Breast epithelium (tissue), 4 donors: ENCODE data around the gene MBP. TPM values are rescaled to one million over a fixed set of nuclear protein-coding genes. Genes with fewer than 3 reads are reported as not detected.

Experiments used
- DNase-seq, 2 donors: peaks; one replicate each; pipeline ENCODE4 v3.0.0-alpha.2; 2019; ENCODE audit warnings: low spot score in 2 of 2
- H3K27ac ChIP-seq, 2 donors: fragments of 200-600 bp; sonication (generic) in 1 of 2; one replicate each; pipeline ENCODE4 v1.5.1; 2016 to 2019; ENCODE audit warnings: mild to moderate bottlenecking in 1 of 2
- H3K27me3 ChIP-seq, 2 donors: fragments of 200-600 bp; sonication (generic) in 1 of 2; one replicate each; pipeline versions ENCODE4 v1.5.1 to v1.6.0; 2017 to 2019; ENCODE audit warnings: control low read depth in 1 of 2, mild to moderate bottlenecking in 1 of 2
- H3K36me3 ChIP-seq: fragments of 200-600 bp; one replicate; pipeline ENCODE4 v1.5.1; 2019
- H3K4me1 ChIP-seq, 2 donors: fragments of 200-600 bp; sonication (generic); one replicate each; pipeline ENCODE4 v1.5.1; 2016 to 2019; ENCODE audit warnings: control low read depth in 1 of 2
- H3K4me3 ChIP-seq, 3 donors: fragments of 200-600 bp; sonication (generic); 1 replicate in 2 of 3; 2 replicates in 1 of 3; pipeline ENCODE4 v1.5.1; 2016 to 2019; ENCODE audit warnings: mild to moderate bottlenecking in 3 of 3, moderate library complexity in 2 of 3
- H3K9me3 ChIP-seq, 2 donors: fragments of 200-600 bp; sonication (generic) in 1 of 2; one replicate each; pipeline ENCODE4 v1.5.1; 2016 to 2019; ENCODE audit warnings: control low read depth in 1 of 2
- CTCF ChIP-seq, 3 donors: fragments of 450-650 bp; IDR thresholded peaks; one replicate each; pipeline ENCODE4 v1.5.1; 2016 to 2017; ENCODE audit warnings: antibody characterized with exemption in 3 of 3, mild to moderate bottlenecking in 3 of 3, moderate library complexity in 3 of 3
- POLR2A ChIP-seq: fragments of 450-650 bp; IDR thresholded peaks from one replicate; pipeline ENCODE4 v1.6.1; 2016; ENCODE audit warnings: antibody characterized with exemption, mild to moderate bottlenecking, moderate library complexity
- POLR2AphosphoS5 ChIP-seq, 3 donors: sonication (generic); formaldehyde crosslinking; IDR thresholded peaks; one replicate each; pipeline ENCODE4 v1.6.1; 2017; ENCODE audit warnings: antibody characterized with exemption in 3 of 3
- intact Hi-C: fragments of 100-400 bp; cut with DNase I; formaldehyde crosslinking; loops from one replicate; pipeline ENCODE4 v1.15.1; 2023; ENCODE audit warnings: low total_unique reads
- total RNA-seq, 3 donors: library from RNA; depleted of rRNA; stranded (reverse); fragments of >200 nt; gene quantifications; one replicate each; pipeline ENCODE4 v1.1.0, GENCODE V29; 2016

Gene MBP
- total RNA-seq, 3 donors from 2014 or later, result 27.2 to 46.2 (median 32.4) TPM

DNA sequence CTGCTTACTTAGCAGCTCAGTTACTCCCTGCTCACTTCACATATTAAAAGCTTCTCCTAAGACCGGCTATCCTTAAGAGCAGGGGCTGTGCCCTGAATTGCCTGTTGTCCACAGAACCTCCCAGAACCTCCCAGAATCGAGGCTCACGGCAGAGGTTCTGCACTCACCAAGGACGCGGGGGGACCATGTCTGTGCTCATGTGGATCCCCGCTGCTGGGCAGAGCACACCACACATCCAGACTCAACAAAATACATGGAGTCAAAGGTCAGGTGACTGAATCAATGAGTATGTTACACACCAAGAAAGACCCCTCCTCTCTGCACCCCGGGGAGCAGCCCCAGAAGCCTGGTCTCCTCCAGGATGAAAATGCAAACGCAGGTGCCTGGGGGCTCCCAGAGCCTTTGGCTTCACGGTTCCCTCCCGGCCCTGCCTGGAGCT is 149.0 kb downstream of the MBP start:
- Histone ChIP-seq H3K9me3 (no peaks in the 10 kb centered on the region), H3K4me1 (no peaks in the 10 kb centered on the region), H3K36me3 (no peaks in the 10 kb centered on the region), H3K4me3 (no peak overlapping the region), H3K27ac (no peak overlapping the region), H3K27me3 (no peaks in the 10 kb centered on the region)
- DNase-seq, result no peak
- intact Hi-C loops, result no loop called here
- TF ChIP-seq POLR2A, result no peak
- no peak for TF ChIP-seq POLR2AphosphoS5 (IDR thresholded peaks at IDR 0.05)
- no peak for TF ChIP-seq CTCF (IDR thresholded peaks at IDR 0.05)

GRCh38 chr18:76982841-76983583 is 149.6 kb downstream of the MBP start:
- peak; percentile 67 to 86 for DNase-seq

DNA sequence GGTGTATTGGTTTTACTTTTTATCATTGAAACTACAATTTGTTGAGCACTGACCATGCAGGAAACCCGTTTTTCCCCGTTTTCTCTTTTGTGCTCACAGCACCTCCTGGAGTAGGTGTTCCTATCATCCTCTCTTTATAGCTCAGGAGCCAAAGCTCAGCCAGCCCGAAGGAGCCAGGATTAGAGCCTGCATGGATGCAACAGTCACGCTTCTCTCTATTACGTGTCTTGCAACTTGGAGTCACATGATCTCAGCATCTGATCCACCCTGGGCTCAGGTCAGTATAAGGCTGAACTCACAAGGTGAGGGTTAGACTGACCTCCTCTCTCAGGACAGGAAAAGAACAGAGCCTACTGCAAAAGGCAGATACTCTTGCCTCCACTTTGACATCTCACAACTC is 150.5 kb downstream of the MBP start:
- no peaks in the 10 kb centered on the region for H3K4me1 ChIP-seq
- no peak overlapping the region for H3K4me3 ChIP-seq
- no peak for TF ChIP-seq POLR2A
- TF ChIP-seq POLR2AphosphoS5 (IDR thresholded peaks at IDR 0.05), result no peak
- no peak for TF ChIP-seq CTCF (IDR thresholded peaks at IDR 0.05)
- intact Hi-C loops, result no loop called here
- H3K27me3 ChIP-seq, result no peaks in the 10 kb centered on the region
- no peaks in the 10 kb centered on the region for H3K36me3 ChIP-seq
- DNase-seq, result no peak
- H3K9me3 ChIP-seq, result no peaks in the 10 kb centered on the region
- no peak overlapping the region for H3K27ac ChIP-seq

More at GRCh38 chr18:76982841-76983583, 149.6 kb downstream of the MBP start:
- peak overlapping the region in 1 of 3 donors; percentile 3 for H3K4me3 ChIP-seq
- H3K27me3 ChIP-seq, result no peaks in the 10 kb centered on the region
- intact Hi-C loops, result no loop called here
- no peaks in the 10 kb centered on the region for H3K36me3 ChIP-seq
- H3K9me3 ChIP-seq, result no peaks in the 10 kb centered on the region
- no peak overlapping the region for H3K27ac ChIP-seq
- no peaks in the 10 kb centered on the region for H3K4me1 ChIP-seq
- TF ChIP-seq POLR2AphosphoS5 (IDR thresholded peaks at IDR 0.05), result no peak
- TF ChIP-seq CTCF (IDR thresholded peaks at IDR 0.05), result peak; percentile 77 to 84 (median 78)

- Histone ChIP-seq H3K4me3 (no peak overlapping the region), H3K27me3 (no peaks in the 10 kb centered on the region), H3K9me3 (no peaks in the 10 kb centered on the region), H3K27ac (no peak overlapping the region), H3K36me3 (no peaks in the 10 kb centered on the region), H3K4me1 (no peaks in the 10 kb centered on the region)
- intact Hi-C loops, result no loop called here
- DNase-seq, result no peak
- TF ChIP-seq CTCF (IDR thresholded peaks at IDR 0.05), result no peak
- no peak for TF ChIP-seq POLR2A
- no peak for TF ChIP-seq POLR2AphosphoS5 (IDR thresholded peaks at IDR 0.05)
Measured at GRCh38 chr18:76981396-76981968, 151.1 kb downstream of the MBP start.

DNA sequence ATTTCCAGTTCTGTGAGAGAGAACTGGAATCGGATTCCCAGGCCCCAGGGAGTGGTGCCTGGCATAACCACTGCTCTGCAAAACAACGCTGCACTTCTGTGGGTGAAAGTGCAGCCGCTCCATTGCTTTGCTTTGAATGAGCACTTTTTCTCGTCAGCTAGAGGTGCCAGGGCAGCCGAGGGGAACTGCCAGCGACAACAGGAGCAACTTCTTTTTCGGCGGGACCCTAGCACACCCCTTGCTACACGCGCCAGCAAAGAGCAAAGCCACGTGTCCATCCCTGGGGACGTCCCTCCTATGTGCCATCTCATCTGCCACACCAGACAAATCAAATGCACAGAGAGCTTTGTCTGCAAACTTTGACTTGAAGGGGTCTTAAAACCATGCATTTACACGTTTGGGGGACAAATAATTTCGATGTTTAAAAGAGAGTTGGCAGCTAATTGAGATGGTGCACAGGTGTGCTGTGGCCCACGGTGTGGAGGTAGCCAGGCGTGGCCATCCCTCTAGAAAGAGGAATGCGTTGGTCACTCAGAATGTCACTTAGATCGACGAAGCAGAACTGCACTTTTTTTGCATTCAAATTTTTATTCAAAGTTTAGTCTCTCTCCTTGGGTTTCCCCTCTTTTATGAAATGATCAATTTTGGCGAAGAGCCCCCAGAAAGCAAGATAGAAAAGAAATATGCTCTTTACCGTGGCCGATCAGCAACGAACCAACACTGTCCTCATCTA is 151.8 kb downstream of the MBP start:
- H3K4me3 ChIP-seq, result no peak overlapping the region
- H3K9me3 ChIP-seq, result no peaks in the 10 kb centered on the region
- H3K27me3 ChIP-seq, result no peaks in the 10 kb centered on the region
- no peak for DNase-seq
- no peaks in the 10 kb centered on the region for H3K4me1 ChIP-seq
- TF ChIP-seq CTCF (IDR thresholded peaks at IDR 0.05) (no peak), POLR2AphosphoS5 (IDR thresholded peaks at IDR 0.05) (no peak), POLR2A (no peak)
- H3K27ac ChIP-seq, result no peak overlapping the region
- intact Hi-C loops, result no loop called here
- no peaks in the 10 kb centered on the region for H3K36me3 ChIP-seq
